Cardiac muscle cell (in vitro differentiated cells and primary cell): Measurements from ENCODE around the gene ADAMTSL1. TPM values are rescaled to one million over a fixed set of nuclear protein-coding genes. Genes with fewer than 3 reads are reported as not detected.
"Not testable (repeated sequence)": the region's sequence is repeated elsewhere in the genome, so short reads cannot be mapped to it uniquely, and the experiment has no call there.

Experiments used
- DNase-seq, 2 donors: peaks; one replicate each; pipeline versions ENCODE4 v3.0.0 to v3.0.0-alpha.2; 2010 to 2017; ENCODE audit warnings: low read depth in 1 of 2, low spot score in 1 of 2
- H3K27ac ChIP-seq: fragments of 200-600 bp; sonication (generic); 2 replicates; pipeline ENCODE4 v1.5.1; 2016
- H3K27me3 ChIP-seq: fragments of 200-600 bp; sonication (generic); 2 replicates; pipeline ENCODE4 v1.6.0; 2016; ENCODE audit warnings: control low read depth
- H3K36me3 ChIP-seq: fragments of 200-600 bp; sonication (generic); 2 replicates; pipeline ENCODE4 v1.5.1; 2016; ENCODE audit warnings: control low read depth
- H3K4me1 ChIP-seq: fragments of 200-600 bp; sonication (generic); 2 replicates; pipeline ENCODE4 v1.8.1; 2017; ENCODE audit warnings: low read depth, mild to moderate bottlenecking, mixed run types
- H3K4me3 ChIP-seq: fragments of 200-600 bp; sonication (generic); 2 replicates; pipeline ENCODE4 v1.5.1; 2016; ENCODE audit warnings: mild to moderate bottlenecking
- H3K9me3 ChIP-seq: fragments of 200-600 bp; sonication (generic); 2 replicates; pipeline ENCODE4 v1.5.1; 2017; ENCODE audit warnings: low read depth, mild to moderate bottlenecking, control low read depth
- polyA plus RNA-seq: library from polyadenylated mRNA; unstranded; fragments of >200 nt; fragmentation: Nextera tagmentation; extraction: Ambion mirVana; gene quantifications from 2 replicates; pipeline ENCODE4 v1.2.1, GENCODE V29; 2016
- total RNA-seq: library from RNA; depleted of rRNA; stranded (reverse); fragments of >200 nt; gene quantifications from 2 replicates; pipeline ENCODE4 v1.2.3, GENCODE V29; 2016
- TF ChIP-seq, protein P1 (sequence below): IDR thresholded peaks from 2 replicates; pipeline ENCODE4 v1.5.1; 2012; ENCODE audit warnings: low read depth, mild to moderate bottlenecking, low read length

The ADAMTSL1 gene
- total and polyA plus RNA-seq, 2 experiments from 2014 or later: 12.6 to 63.0 TPM

DNA sequence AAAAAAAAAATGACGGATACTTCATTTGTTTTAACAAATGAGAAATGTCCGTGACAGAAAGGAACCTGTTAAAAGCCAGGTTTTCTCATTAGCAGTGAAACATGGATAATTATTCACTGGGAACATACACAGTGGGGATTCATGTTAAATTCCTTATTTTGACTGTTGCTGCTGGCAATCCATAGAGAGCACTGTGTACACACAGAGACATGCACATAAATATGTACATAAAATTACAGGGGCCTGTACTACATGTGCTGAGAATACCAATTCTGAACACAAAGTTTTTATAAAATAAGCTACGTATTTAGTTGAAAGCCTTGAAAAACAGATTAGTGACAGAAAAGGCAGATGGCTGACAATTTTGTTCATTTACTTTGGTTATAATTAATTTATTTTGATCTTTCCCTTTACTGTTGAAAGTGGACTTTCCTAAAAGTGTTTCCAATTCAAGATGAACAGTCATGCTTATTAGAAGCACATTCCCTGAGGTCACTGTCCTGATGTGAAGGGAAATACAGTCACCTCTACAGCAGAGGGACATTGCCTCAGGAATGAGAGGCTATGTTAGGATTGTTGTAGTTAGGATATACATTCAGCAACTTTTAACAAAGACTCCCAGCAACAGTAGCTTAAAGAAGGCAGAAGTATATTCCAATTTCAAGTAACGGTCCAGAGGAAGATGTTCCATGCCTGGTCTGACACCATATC lies 392.3 kb downstream of the ADAMTSL1 start:
- no peak for DNase-seq
- no peaks in the 10 kb centered on the region for H3K9me3 ChIP-seq
- H3K27me3 ChIP-seq: no peaks in the 10 kb centered on the region
- H3K36me3 ChIP-seq: no peaks in the 10 kb centered on the region
- peaks cover 3% of the 10 kb centered on the region for H3K4me1 ChIP-seq
- TF ChIP-seq, protein P1, sequence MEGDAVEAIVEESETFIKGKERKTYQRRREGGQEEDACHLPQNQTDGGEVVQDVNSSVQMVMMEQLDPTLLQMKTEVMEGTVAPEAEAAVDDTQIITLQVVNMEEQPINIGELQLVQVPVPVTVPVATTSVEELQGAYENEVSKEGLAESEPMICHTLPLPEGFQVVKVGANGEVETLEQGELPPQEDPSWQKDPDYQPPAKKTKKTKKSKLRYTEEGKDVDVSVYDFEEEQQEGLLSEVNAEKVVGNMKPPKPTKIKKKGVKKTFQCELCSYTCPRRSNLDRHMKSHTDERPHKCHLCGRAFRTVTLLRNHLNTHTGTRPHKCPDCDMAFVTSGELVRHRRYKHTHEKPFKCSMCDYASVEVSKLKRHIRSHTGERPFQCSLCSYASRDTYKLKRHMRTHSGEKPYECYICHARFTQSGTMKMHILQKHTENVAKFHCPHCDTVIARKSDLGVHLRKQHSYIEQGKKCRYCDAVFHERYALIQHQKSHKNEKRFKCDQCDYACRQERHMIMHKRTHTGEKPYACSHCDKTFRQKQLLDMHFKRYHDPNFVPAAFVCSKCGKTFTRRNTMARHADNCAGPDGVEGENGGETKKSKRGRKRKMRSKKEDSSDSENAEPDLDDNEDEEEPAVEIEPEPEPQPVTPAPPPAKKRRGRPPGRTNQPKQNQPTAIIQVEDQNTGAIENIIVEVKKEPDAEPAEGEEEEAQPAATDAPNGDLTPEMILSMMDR: no peak
- H3K27ac ChIP-seq: no peak overlapping the region
- H3K4me3 ChIP-seq: no peak overlapping the region

DNA sequence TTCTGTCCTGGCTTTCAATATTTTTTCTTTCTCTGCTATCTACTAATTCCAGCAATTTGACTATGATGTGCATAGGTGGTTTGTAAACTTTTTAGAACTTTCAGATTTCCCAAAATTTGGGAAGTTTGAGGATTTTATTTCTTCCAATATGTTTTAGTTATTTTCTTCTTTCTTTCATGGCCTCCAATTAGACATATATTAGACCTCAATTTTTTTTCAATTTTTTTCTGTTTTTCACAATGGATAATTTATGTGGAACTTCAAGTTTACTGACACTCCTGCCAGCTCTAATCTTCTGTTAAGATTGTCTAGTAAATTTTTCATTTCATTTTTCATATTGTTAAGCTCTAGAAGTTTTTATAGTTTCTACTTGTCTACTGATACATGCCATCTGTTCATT lies 395.8 kb downstream of the ADAMTSL1 start:
- TF ChIP-seq, protein P1: no peak
- no peak for DNase-seq
- H3K9me3 ChIP-seq: no peaks in the 10 kb centered on the region
- no peaks in the 10 kb centered on the region for H3K27me3 ChIP-seq
- no peak overlapping the region for H3K4me3 ChIP-seq
- H3K27ac ChIP-seq: no peak overlapping the region
- H3K36me3 ChIP-seq: no peaks in the 10 kb centered on the region
- H3K4me1 ChIP-seq: no peaks in the 10 kb centered on the region

DNA sequence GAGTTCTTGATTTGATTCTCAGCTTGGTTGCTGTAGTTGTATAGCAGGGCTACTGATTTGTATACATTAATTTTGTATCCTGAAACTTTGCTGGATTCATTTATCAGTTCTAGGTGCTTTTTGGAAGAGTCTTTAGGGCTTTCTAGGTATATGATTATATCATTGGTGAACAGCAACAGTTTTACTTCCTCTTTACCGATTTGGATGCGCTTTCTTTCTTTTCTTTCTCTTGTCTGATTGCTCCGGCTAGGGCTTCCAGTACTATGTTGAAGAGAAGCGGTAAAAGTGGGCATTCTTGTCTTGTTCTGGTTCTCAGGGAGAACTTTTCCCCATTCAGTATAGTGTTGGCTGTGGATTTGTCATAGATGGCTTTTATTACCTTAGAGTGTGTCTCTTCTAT lies 400.1 kb downstream of the ADAMTSL1 start:
- H3K4me1 ChIP-seq: no peaks in the 10 kb centered on the region
- TF ChIP-seq, protein P1: no peak

DNA sequence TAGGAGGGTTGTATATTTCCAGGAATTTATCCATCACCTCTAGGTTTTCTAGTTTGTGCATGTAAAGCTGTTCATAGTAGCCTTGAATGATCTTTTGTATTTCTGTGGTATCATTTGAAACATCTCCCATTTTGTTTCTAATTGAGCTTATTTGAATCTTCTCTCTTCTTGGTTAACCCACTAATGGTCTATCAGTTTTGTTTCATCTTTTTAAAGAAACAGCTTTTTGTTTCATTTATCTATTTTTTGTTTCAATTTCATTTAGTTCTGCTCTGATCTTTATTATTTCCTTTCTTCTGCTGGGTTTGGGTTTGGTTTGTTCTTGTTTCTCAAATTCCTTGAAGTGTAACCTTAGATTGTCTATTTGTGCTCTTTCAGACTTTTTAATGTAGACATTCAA lies 401.0 kb downstream of the ADAMTSL1 start:
- not testable (repeated sequence) for DNase-seq, H3K9me3 ChIP-seq, H3K27me3 ChIP-seq, H3K27ac ChIP-seq, H3K4me3 ChIP-seq, H3K36me3 ChIP-seq, H3K4me1 ChIP-seq

More for the DNA sequence above, 400.1 kb downstream of the ADAMTSL1 start:
- Histone ChIP-seq H3K9me3 (no peaks in the 10 kb centered on the region), H3K4me3 (no peak overlapping the region), H3K36me3 (no peaks in the 10 kb centered on the region), H3K27me3 (no peaks in the 10 kb centered on the region), H3K27ac (no peak overlapping the region)
- no peak for DNase-seq

DNA sequence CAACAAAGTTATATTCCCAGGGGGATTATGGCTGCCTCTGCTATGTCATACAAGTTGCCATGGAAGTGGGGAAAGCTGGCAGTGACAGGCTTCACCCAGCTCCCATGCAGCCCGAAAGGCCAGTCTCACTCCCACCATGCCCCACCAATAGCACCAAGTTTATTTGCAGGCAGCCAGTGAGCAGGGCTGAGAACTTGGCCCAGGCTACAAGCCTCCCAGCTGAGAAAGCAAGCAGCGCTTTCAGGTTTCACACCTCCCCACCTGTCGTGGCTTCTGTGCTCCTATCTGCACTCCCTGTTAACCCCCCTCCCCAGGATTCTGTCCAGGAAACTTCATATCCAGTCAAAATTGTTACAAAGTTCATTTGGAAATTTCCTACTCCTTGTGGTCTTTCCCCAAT lies 404.0 kb downstream of the ADAMTSL1 start:
- Histone ChIP-seq H3K9me3 (no peaks in the 10 kb centered on the region), H3K36me3 (no peaks in the 10 kb centered on the region)
- DNase-seq: no peak

DNA sequence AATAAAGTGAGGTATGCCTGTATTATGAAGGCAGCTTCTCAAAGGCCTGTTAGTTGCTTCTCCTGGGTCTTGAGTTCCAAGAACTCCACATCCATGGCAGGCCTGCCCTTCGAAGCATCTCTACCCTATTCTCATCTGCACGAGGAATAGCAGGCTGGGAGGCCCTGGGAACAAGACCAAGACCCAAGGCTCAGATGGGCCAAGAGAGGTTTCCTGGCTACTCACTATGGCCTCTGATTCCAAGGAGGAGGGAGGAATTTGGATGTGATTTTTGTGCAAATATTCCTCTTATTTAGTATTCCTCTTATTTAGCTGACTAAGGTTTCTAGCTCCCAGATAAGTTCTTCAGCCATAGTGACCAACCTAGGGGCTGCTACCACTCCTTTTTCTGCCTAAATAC lies 407.8 kb downstream of the ADAMTSL1 start:
- DNase-seq: no peak
- Histone ChIP-seq H3K9me3 (no peaks in the 10 kb centered on the region), H3K27ac (no peak overlapping the region), H3K36me3 (no peaks in the 10 kb centered on the region), H3K4me3 (no peak overlapping the region), H3K27me3 (no peaks in the 10 kb centered on the region), H3K4me1 (no peaks in the 10 kb centered on the region)
- TF ChIP-seq, protein P1: no peak

More for the DNA sequence above, 404.0 kb downstream of the ADAMTSL1 start:
- Histone ChIP-seq H3K4me1 (no peaks in the 10 kb centered on the region), H3K27ac (no peak overlapping the region), H3K4me3 (no peak overlapping the region), H3K27me3 (no peaks in the 10 kb centered on the region)
- TF ChIP-seq, protein P1: no peak
